ENCODE results near the gene SPOCD1.

- no peak for TF ChIP-seq EP300 (IDR thresholded peaks at IDR 0.05; ENCODE audit: borderline replicate concordance in 1 of 2, low read depth in 1 of 2, low read length in 1 of 2)
- no peak for TF ChIP-seq MXI1 (IDR thresholded peaks at IDR 0.05; ENCODE audit: low read depth, low read length)
- no peak for TF ChIP-seq USF2 (IDR thresholded peaks at IDR 0.05; ENCODE audit: borderline replicate concordance, low read depth, low read length)
- no peak for TF ChIP-seq GABPA (IDR thresholded peaks at IDR 0.05; ENCODE audit: low read depth)
Measured at GRCh38 chr1:31849653-31850052, 33.8 kb upstream of the SPOCD1 start.

Data from SK-N-SH (cell line).